Heart right ventricle (tissue), 16 donors: ENCODE data around the gene ZFAND2B. TPM values are rescaled to one million over a fixed set of nuclear protein-coding genes. Genes with fewer than 3 reads are reported as not detected.

Source experiments
- ATAC-seq, 8 donors: fragments of 200-7000 bp; cut with Tn5 transposase; one replicate each; pipeline ENCODE4 v1.9.1; 2020; ENCODE audit warnings: mild to moderate bottlenecking in 8 of 8, moderate library complexity in 8 of 8, moderate number of reproducible peaks in 1 of 8
- DNase-seq, 2 donors: peaks; one replicate each; pipeline ENCODE4 v3.0.0-alpha.2; 2020
- H3K27ac ChIP-seq, 10 donors: fragments of 200-600 bp; sonication (generic) in 2 of 10; one replicate each; pipeline versions ENCODE4 v1.5.0 to v1.8.0; 2020 to 2022; ENCODE audit warnings: mild to moderate bottlenecking in 3 of 10
- H3K27me3 ChIP-seq, 7 donors: fragments of 200-600 bp; one replicate each; pipeline ENCODE4 v1.8.0; 2021 to 2022; ENCODE audit warnings: mild to moderate bottlenecking in 2 of 7
- H3K36me3 ChIP-seq, 9 donors: fragments of 200-600 bp; sonication (generic) in 1 of 9; one replicate each; pipeline versions ENCODE4 v1.5.0 to v1.8.0; 2020 to 2022; ENCODE audit warnings: mild to moderate bottlenecking in 2 of 9
- H3K4me1 ChIP-seq, 9 donors: fragments of 200-600 bp; sonication (generic) in 1 of 9; one replicate each; pipeline versions ENCODE4 v1.5.0 to v1.8.0; 2020 to 2022; ENCODE audit warnings: mild to moderate bottlenecking in 4 of 9
- H3K4me3 ChIP-seq, 10 donors: fragments of 200-600 bp; sonication (generic) in 2 of 10; one replicate each; pipeline versions ENCODE4 v1.5.0 to v1.8.0; 2020 to 2022; ENCODE audit warnings: mild to moderate bottlenecking in 7 of 10, moderate library complexity in 2 of 10
- H3K9me3 ChIP-seq, 11 donors: fragments of 200-600 bp in 10 of 11; sonication (generic) in 2 of 11; one replicate each; pipeline versions ENCODE4 v1.5.0 to v1.8.0; 2013 to 2022; ENCODE audit warnings: mild to moderate bottlenecking in 2 of 11, control low read depth in 1 of 11, moderate library complexity in 1 of 11
- WGBS, 2 donors: extraction: QIAGEN DNeasy Blood & Tissue Kit; methylation state at CpG; one replicate each; pipeline ENCODE4 v1.1.7; 2013; ENCODE audit warnings: inconsistent platforms in 1 of 2; 5-methylcytosine and 5-hydroxymethylcytosine counted together
- intact Hi-C, 10 donors: fragments of 100-400 bp; cut with DNase I; formaldehyde crosslinking; loops; one replicate each; pipeline versions ENCODE4 v1.11.1 to v1.14.2; 2022
- polyA plus RNA-seq, 2 donors: library from polyadenylated mRNA; stranded (reverse); fragments of 200-250 nt; gene quantifications; one replicate each; pipeline ENCODE4 v1.2.3, GENCODE V29; 2013
- total RNA-seq, 10 donors: library from RNA; stranded (reverse); fragmentation: NEBNext Ultra II Directional in 3 of 10; extraction: Animal tissue kit (Norgen Biotek cat#: 25700) in 3 of 10; gene quantifications; one replicate each; pipeline versions ENCODE4 v1.2.1 to v1.2.4, GENCODE V29; 2021 to 2023
- TF ChIP-seq, protein P1 (sequence below), 9 donors: fragments of 200-600 bp; sonication (generic) in 2 of 9; IDR thresholded peaks; one replicate each; pipeline versions ENCODE4 v1.5.0 to v1.8.0; 2021 to 2022; ENCODE audit warnings: antibody characterized with exemption in 9 of 9, mild to moderate bottlenecking in 5 of 9, moderate library complexity in 1 of 9
- donor health status: Arrhythmogenic right ventricular cardiomyopathy.
- donor health status: ischemic (EF 13 %, LVEDD 7.1; RV severe dilation, severe dysfunction).
- donor health status: healthy with polysubstance abuse.
- donor health status: DM: no; HTN: yes; CAD: no.
- donor health status: DM: no; HTN: no; CAD: no.
- donor health status: ischemic (EF 25% LVEDD 6.9; RV normal size, moderate dysfunction).
- donor health status: ischemic (EF 25% LVEDD 5.7; RV mildly dilated, moderate dysfunction).
- donor health status: healthy.
- donor health status: DM: yes; HTN: yes; CAD: no.
- donor health status: Ischemic cardiomyopathy.
- donor health status: ischemic (EF 35%, LVEDD 5.7; RV mildly dilated, moderate dysfunction).
- donor health status: nonischemic (EF 11% LVEDD 7.7; RV severe dilation, severe dysfunction).
- donor health status: DM: yes; HTN: yes; CAD: no.
- donor health status: PGD.
- donor health status: ischemic (EF 29% LVEDD 5.4; RV normal size, mild dysfunction).
- donor health status: nonischemic (EF 23%, LVEDD 6.1; RV moderate dilation, normal function).

The ZFAND2B gene
- total and polyA plus RNA-seq, 12 donors: 11.5 to 40.8 (median 17.4) TPM

DNA sequence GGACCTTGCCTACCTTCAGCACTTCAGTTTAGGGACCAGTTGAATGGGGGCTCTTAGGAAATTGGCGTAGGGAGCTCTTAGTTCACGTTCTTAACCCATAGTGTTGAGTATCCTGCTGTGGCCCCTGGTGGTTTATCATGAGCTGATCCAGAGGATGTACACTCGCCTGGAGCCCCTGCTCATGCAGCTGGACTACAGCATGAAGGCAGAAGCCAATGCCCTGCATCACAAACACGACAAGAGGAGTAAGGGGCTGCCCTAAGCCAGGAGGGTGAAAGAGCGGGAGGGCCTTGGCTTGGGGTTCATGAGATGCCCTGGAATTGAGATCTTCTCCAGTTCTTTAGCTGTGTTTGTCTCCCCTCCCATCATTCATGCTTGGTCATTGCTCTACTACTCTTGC is 25.6 kb upstream of the ZFAND2B start:
- ATAC-seq (no peak), DNase-seq (no peak)
- TF ChIP-seq, protein P1, sequence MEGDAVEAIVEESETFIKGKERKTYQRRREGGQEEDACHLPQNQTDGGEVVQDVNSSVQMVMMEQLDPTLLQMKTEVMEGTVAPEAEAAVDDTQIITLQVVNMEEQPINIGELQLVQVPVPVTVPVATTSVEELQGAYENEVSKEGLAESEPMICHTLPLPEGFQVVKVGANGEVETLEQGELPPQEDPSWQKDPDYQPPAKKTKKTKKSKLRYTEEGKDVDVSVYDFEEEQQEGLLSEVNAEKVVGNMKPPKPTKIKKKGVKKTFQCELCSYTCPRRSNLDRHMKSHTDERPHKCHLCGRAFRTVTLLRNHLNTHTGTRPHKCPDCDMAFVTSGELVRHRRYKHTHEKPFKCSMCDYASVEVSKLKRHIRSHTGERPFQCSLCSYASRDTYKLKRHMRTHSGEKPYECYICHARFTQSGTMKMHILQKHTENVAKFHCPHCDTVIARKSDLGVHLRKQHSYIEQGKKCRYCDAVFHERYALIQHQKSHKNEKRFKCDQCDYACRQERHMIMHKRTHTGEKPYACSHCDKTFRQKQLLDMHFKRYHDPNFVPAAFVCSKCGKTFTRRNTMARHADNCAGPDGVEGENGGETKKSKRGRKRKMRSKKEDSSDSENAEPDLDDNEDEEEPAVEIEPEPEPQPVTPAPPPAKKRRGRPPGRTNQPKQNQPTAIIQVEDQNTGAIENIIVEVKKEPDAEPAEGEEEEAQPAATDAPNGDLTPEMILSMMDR (IDR thresholded peaks at IDR 0.05): no peak
- WGBS, 2 donors: 88 to 91% methylated on average over 5 of the region's 5 CpGs
- no peaks in the 10 kb centered on the region for H3K27me3 ChIP-seq
- no peak overlapping the region for H3K27ac ChIP-seq
- no peak overlapping the region for H3K4me3 ChIP-seq
- intact Hi-C loops: no loop called here
- peaks cover 6 to 43% (median 24%) of the 10 kb centered on the region in 9 donors for H3K4me1 ChIP-seq
- H3K9me3 ChIP-seq: no peaks in the 10 kb centered on the region
- peaks cover 0 to 68% (median 46%) of the 10 kb centered on the region in 9 donors for H3K36me3 ChIP-seq

DNA sequence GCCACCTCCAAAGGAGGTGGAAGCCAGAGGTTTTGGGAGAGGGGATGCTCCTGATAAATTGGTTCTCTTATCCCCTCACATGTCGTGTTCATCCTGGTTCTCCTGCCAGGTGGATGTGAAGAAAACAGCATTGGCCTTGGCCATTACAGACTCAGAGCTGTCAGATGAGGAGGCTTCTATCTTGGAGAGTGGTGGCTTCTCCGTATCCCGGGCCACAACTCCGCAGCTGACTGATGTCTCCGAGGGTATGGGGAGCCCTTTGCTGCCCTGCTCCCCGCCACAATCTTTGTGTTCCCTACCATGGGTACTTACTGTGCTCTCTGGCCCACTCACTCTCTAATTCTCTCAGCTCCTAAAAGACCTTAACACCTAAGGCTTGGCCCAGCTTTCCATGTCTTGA is 25.1 kb upstream of the ZFAND2B start:
- intact Hi-C loops: no loop called here
- H3K9me3 ChIP-seq: no peaks in the 10 kb centered on the region

DNA sequence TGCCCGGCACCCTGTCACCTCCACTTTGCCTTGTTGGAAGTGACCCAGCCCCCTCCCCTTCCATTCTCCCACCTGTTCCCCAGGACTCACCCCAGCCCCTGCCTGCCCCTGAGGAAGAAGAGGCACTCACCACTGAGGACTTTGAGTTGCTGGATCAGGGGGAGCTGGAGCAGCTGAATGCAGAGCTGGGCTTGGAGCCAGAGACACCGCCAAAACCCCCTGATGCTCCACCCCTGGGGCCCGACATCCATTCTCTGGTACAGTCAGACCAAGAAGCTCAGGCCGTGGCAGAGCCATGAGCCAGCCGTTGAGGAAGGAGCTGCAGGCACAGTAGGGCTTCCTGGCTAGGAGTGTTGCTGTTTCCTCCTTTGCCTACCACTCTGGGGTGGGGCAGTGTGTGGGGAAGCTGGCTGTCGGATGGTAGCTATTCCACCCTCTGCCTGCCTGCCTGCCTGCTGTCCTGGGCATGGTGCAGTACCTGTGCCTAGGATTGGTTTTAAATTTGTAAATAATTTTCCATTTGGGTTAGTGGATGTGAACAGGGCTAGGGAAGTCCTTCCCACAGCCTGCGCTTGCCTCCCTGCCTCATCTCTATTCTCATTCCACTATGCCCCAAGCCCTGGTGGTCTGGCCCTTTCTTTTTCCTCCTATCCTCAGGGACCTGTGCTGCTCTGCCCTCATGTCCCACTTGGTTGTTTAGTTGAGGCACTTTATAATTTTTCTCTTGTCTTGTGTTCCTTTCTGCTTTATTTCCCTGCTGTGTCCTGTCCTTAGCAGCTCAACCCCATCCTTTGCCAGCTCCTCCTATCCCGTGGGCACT is 24.0 kb upstream of the ZFAND2B start:
- intact Hi-C loops: no loop called here
- DNase-seq (no peak), ATAC-seq (no peak)
- Histone ChIP-seq H3K4me1 (peaks cover 6 to 34% (median 18%) of the 10 kb centered on the region in 9 donors), H3K4me3 (no peak overlapping the region), H3K9me3 (no peaks in the 10 kb centered on the region), H3K36me3 (peaks cover 0 to 68% (median 46%) of the 10 kb centered on the region in 9 donors), H3K27ac (no peak overlapping the region), H3K27me3 (no peaks in the 10 kb centered on the region)
- 74 to 75% methylated on average over 8 of the region's 8 CpGs for WGBS, 2 donors
- TF ChIP-seq, protein P1 (IDR thresholded peaks at IDR 0.05): no peak

More for the DNA sequence above, 25.1 kb upstream of the ZFAND2B start:
- 94 to 95% methylated on average over 6 of the region's 6 CpGs for WGBS, 2 donors
- H3K27me3 ChIP-seq: no peaks in the 10 kb centered on the region
- no peak for DNase-seq
- peaks cover 0 to 68% (median 46%) of the 10 kb centered on the region in 9 donors for H3K36me3 ChIP-seq
- TF ChIP-seq, protein P1 (IDR thresholded peaks at IDR 0.05): no peak
- no peak overlapping the region for H3K27ac ChIP-seq
- no peak overlapping the region for H3K4me3 ChIP-seq
- peaks cover 6 to 39% (median 19%) of the 10 kb centered on the region in 9 donors for H3K4me1 ChIP-seq
- no peak for ATAC-seq

DNA sequence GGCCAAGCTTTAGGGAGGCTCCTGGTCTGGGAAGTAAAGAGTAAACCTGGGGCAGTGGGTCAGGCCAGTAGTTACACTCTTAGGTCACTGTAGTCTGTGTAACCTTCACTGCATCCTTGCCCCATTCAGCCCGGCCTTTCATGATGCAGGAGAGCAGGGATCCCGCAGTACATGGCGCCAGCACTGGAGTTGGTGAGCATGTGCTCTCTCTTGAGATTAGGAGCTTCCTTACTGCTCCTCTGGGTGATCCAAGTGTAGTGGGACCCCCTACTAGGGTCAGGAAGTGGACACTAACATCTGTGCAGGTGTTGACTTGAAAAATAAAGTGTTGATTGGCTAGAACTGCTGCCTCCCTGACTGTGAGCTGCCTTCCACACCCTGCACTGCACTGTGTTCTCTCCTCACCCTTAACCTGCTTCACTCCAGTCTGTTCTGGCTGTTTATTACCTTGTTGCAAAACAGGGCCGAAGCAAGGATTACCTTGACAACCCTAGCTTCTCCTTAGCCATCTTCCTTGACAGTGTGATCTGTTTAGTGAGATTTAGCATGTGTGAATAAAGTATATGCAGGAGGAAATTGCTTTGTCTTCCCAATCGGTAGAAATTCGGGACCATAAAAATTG is 23.3 kb upstream of the ZFAND2B start:
- intact Hi-C loops: no loop called here
- H3K4me1 ChIP-seq: peaks cover 6 to 34% (median 17%) of the 10 kb centered on the region in 9 donors
- ATAC-seq: no peak
- WGBS, 2 donors: 91 to 95% methylated on average over 6 of the region's 6 CpGs
- no peak overlapping the region for H3K27ac ChIP-seq
- no peak overlapping the region for H3K4me3 ChIP-seq
- no peaks in the 10 kb centered on the region for H3K27me3 ChIP-seq
- H3K36me3 ChIP-seq: peaks cover 0 to 68% (median 46%) of the 10 kb centered on the region in 9 donors
- TF ChIP-seq, protein P1 (IDR thresholded peaks at IDR 0.05): no peak
- no peak for DNase-seq
- H3K9me3 ChIP-seq: no peaks in the 10 kb centered on the region
